Measurements from ENCODE around the gene ETV2. TPM values are rescaled to one million over a fixed set of nuclear protein-coding genes. Genes with fewer than 3 reads are reported as not detected.

The ETV2 gene
- total and polyA plus RNA-seq, 2 experiments from 2014 or later, result 3.1 TPM

GRCh38 chr19:35655600-35655999, 14.1 kb downstream of the ETV2 start:
- Histone ChIP-seq H3K36me3 (peaks cover 50% of the 10 kb centered on the region), H3K27me3 (no peaks in the 10 kb centered on the region), H3K9me3 (ENCODE audit: low read depth) (no peaks in the 10 kb centered on the region), H3K4me3 (no peak overlapping the region), H3K27ac (no peak overlapping the region), H3K4me1 (ENCODE audit: low read depth) (no peaks in the 10 kb centered on the region)
- TF ChIP-seq, protein P1, sequence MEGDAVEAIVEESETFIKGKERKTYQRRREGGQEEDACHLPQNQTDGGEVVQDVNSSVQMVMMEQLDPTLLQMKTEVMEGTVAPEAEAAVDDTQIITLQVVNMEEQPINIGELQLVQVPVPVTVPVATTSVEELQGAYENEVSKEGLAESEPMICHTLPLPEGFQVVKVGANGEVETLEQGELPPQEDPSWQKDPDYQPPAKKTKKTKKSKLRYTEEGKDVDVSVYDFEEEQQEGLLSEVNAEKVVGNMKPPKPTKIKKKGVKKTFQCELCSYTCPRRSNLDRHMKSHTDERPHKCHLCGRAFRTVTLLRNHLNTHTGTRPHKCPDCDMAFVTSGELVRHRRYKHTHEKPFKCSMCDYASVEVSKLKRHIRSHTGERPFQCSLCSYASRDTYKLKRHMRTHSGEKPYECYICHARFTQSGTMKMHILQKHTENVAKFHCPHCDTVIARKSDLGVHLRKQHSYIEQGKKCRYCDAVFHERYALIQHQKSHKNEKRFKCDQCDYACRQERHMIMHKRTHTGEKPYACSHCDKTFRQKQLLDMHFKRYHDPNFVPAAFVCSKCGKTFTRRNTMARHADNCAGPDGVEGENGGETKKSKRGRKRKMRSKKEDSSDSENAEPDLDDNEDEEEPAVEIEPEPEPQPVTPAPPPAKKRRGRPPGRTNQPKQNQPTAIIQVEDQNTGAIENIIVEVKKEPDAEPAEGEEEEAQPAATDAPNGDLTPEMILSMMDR (IDR thresholded peaks at IDR 0.05; ENCODE audit: low read depth, low read length), result no peak
- no peak for DNase-seq (ENCODE audit: low read depth in 1 of 2, low spot score in 1 of 2)

- no peaks in the 10 kb centered on the region for H3K27me3 ChIP-seq
- H3K9me3 ChIP-seq (ENCODE audit: low read depth), result no peaks in the 10 kb centered on the region
- TF ChIP-seq, protein P1 (IDR thresholded peaks at IDR 0.05; ENCODE audit: low read depth, low read length), result no peak
- no peaks in the 10 kb centered on the region for H3K4me1 ChIP-seq (ENCODE audit: low read depth)
- peaks cover 50% of the 10 kb centered on the region for H3K36me3 ChIP-seq
- H3K27ac ChIP-seq, result no peak overlapping the region
- no peak overlapping the region for H3K4me3 ChIP-seq
- DNase-seq (ENCODE audit: low read depth in 1 of 2, low spot score in 1 of 2), result no peak
Measured at GRCh38 chr19:35656700-35657099, 15.2 kb downstream of the ETV2 start.

GRCh38 chr19:35657904-35658700, 16.6 kb downstream of the ETV2 start:
- no peak overlapping the region for H3K4me3 ChIP-seq
- H3K27ac ChIP-seq, result no peak overlapping the region
- H3K9me3 ChIP-seq (ENCODE audit: low read depth), result no peaks in the 10 kb centered on the region
- no peak for DNase-seq (ENCODE audit: low read depth in 1 of 2, low spot score in 1 of 2)
- TF ChIP-seq, protein P1 (IDR thresholded peaks at IDR 0.05; ENCODE audit: low read depth, low read length), result no peak
- H3K27me3 ChIP-seq, result no peaks in the 10 kb centered on the region
- H3K36me3 ChIP-seq, result peaks cover 46% of the 10 kb centered on the region
- no peaks in the 10 kb centered on the region for H3K4me1 ChIP-seq (ENCODE audit: low read depth)

GRCh38 chr19:35661995-35662340, 20.4 kb downstream of the ETV2 start:
- Histone ChIP-seq H3K4me3 (no peak overlapping the region), H3K36me3 (peaks cover 17% of the 10 kb centered on the region), H3K4me1 (ENCODE audit: low read depth) (no peaks in the 10 kb centered on the region), H3K27me3 (no peaks in the 10 kb centered on the region), H3K9me3 (ENCODE audit: low read depth) (no peaks in the 10 kb centered on the region), H3K27ac (no peak overlapping the region)
- TF ChIP-seq, protein P1 (IDR thresholded peaks at IDR 0.05; ENCODE audit: low read depth, low read length), result no peak
- no peak for DNase-seq (ENCODE audit: low read depth in 1 of 2, low spot score in 1 of 2)

GRCh38 chr19:35663981-35664380, 22.4 kb downstream of the ETV2 start:
- Histone ChIP-seq H3K4me3 (no peak overlapping the region), H3K36me3 (peaks cover 3% of the 10 kb centered on the region), H3K27ac (no peak overlapping the region), H3K27me3 (no peaks in the 10 kb centered on the region), H3K4me1 (ENCODE audit: low read depth) (no peaks in the 10 kb centered on the region), H3K9me3 (ENCODE audit: low read depth) (no peaks in the 10 kb centered on the region)
- no peak for DNase-seq (ENCODE audit: low read depth in 1 of 2, low spot score in 1 of 2)
- TF ChIP-seq, protein P1 (IDR thresholded peaks at IDR 0.05; ENCODE audit: low read depth, low read length), result no peak
